Epithelial cell of proximal tubule (primary cell): ENCODE data around the gene PRDM7. TPM values are rescaled to one million over a fixed set of nuclear protein-coding genes. Genes with fewer than 3 reads are reported as not detected.
"Not testable (repeated sequence)": the region's sequence is repeated elsewhere in the genome, so short reads cannot be mapped to it uniquely, and the experiment has no call there.

Experiments
- DNase-seq: peaks from one replicate; pipeline ENCODE4 v3.0.0-alpha.2; 2011; ENCODE audit warnings: low read depth
- H3K4me3 ChIP-seq: 2 replicates; pipeline ENCODE4 v1.5.1; 2011; ENCODE audit warnings: low read depth, mild to moderate bottlenecking, low read length
- CTCF ChIP-seq: conservative IDR thresholded peaks from 2 replicates; pipeline ENCODE4 v1.5.1; 2012; ENCODE audit warnings: low read depth, mild to moderate bottlenecking, low read length
- total RNA-seq: library from RNA; depleted of rRNA; stranded (reverse); fragments of >200 nt; gene quantifications from 2 replicates; pipeline ENCODE4 v1.2.3, GENCODE V29; 2015

Gene PRDM7
- total RNA-seq, 1 donor from 2014 or later: not detected

GRCh38 chr16:90012991-90013745, 64.0 kb downstream of the PRDM7 start:
- TF ChIP-seq CTCF: no peak
- H3K4me3 ChIP-seq: no peak overlapping the region
- no peak for DNase-seq

- no peak for DNase-seq
- no peak for TF ChIP-seq CTCF
- no peak overlapping the region for H3K4me3 ChIP-seq
Measured at GRCh38 chr16:90011908-90012501, 65.1 kb downstream of the PRDM7 start.

GRCh38 chr16:90011508-90011819, 65.7 kb downstream of the PRDM7 start:
- no peak overlapping the region for H3K4me3 ChIP-seq
- no peak for TF ChIP-seq CTCF
- no peak for DNase-seq

- no peak for DNase-seq
- H3K4me3 ChIP-seq: no peak overlapping the region
- no peak for TF ChIP-seq CTCF
Measured at GRCh38 chr16:90010676-90011507, 66.2 kb downstream of the PRDM7 start.

- no peak for TF ChIP-seq CTCF
- no peak for DNase-seq
- H3K4me3 ChIP-seq: no peak overlapping the region
Measured at GRCh38 chr16:90009172-90009899, 67.8 kb downstream of the PRDM7 start.

GRCh38 chr16:90008708-90009145, 68.4 kb downstream of the PRDM7 start:
- no peak for DNase-seq
- no peak overlapping the region for H3K4me3 ChIP-seq
- TF ChIP-seq CTCF: no peak

- H3K4me3 ChIP-seq, DNase-seq: not testable (repeated sequence)
Measured at GRCh38 chr16:90007635-90008234, 69.4 kb downstream of the PRDM7 start.
